Measurements from ENCODE around the gene ATP4B. TPM values are rescaled to one million over a fixed set of nuclear protein-coding genes. Genes with fewer than 3 reads are reported as not detected.
A peak's percentile ranks its signal among the peaks of the same experiment; 100 is the strongest.

ATP4B gene
- total RNA-seq, 1 experiment from 2014 or later = not detected

- Mint-ChIP-seq H3K36me3 (no peaks in the 10 kb centered on the region), H3K27ac (no peak overlapping the region), H3K9me3 (no peaks in the 10 kb centered on the region), H3K4me3 (no peak overlapping the region), H3K27me3 (ENCODE audit: low read depth) (no peaks in the 10 kb centered on the region), H3K4me1 (no peaks in the 10 kb centered on the region)
- no peak for TF ChIP-seq NR1H2 (CRISPR knock-in tag; IDR thresholded peaks at IDR 0.05)
- no peak for TF ChIP-seq ZNF281 (CRISPR knock-in tag; IDR thresholded peaks at IDR 0.05)
- TF ChIP-seq IRF1 (CRISPR knock-in tag; IDR thresholded peaks at IDR 0.05) = no peak
- no peak for TF ChIP-seq ATF1 (CRISPR knock-in tag; IDR thresholded peaks at IDR 0.05)
- no peak for TF ChIP-seq PREB (CRISPR knock-in tag; IDR thresholded peaks at IDR 0.05; ENCODE audit: borderline replicate concordance)
- TF ChIP-seq TEAD1 (CRISPR knock-in tag; IDR thresholded peaks at IDR 0.05) = no peak
- TF ChIP-seq MXD4 (CRISPR knock-in tag; IDR thresholded peaks at IDR 0.05; ENCODE audit: borderline replicate concordance) = no peak
- TF ChIP-seq CREB1 (CRISPR knock-in tag; IDR thresholded peaks at IDR 0.05) = no peak
- no peak for TF ChIP-seq ZNF138 (CRISPR knock-in tag; conservative IDR thresholded peaks at IDR 0.05)
- no peak for TF ChIP-seq CREM (CRISPR knock-in tag; IDR thresholded peaks at IDR 0.05)
- TF ChIP-seq ZNF396 (CRISPR knock-in tag; IDR thresholded peaks at IDR 0.05; ENCODE audit: borderline replicate concordance) = no peak
- TF ChIP-seq GRHL2 (CRISPR knock-in tag; IDR thresholded peaks at IDR 0.05; ENCODE audit: insufficient replicate concordance, severe bottlenecking) = no peak
- TF ChIP-seq E2F1 (CRISPR knock-in tag; IDR thresholded peaks at IDR 0.05) = no peak
- no peak for TF ChIP-seq ZNF416 (CRISPR knock-in tag; IDR thresholded peaks at IDR 0.05)
- TF ChIP-seq USF2 (CRISPR knock-in tag; IDR thresholded peaks at IDR 0.05) = no peak
- DNase-seq (ENCODE audit: low spot score) = peak; percentile 6
- ChIA-PET CTCF (interaction anchor here (1.0 to 1.2 kb wide), 2 partner anchors 33 to 148 kb away, joined by 3 read pairs; no protein-coding TSS in a partner anchor), POLR2A (no interaction called here)
- ATAC-seq = no peak
Measured at GRCh38 chr13:113654591-113655345, 3.2 kb downstream of the ATP4B start.

GRCh38 chr13:113654175-113654560, 3.8 kb downstream of the ATP4B start:
- Mint-ChIP-seq H3K4me3 (no peak overlapping the region), H3K9me3 (no peaks in the 10 kb centered on the region), H3K4me1 (no peaks in the 10 kb centered on the region; the same call in 1 of the 2 replicates), H3K36me3 (no peaks in the 10 kb centered on the region), H3K27me3 (ENCODE audit: low read depth) (no peaks in the 10 kb centered on the region), H3K27ac (peak overlapping the region; percentile 7; the same call in 1 of the 2 replicates)
- POLR2A ChIA-PET = no interaction called here
- CTCF ChIA-PET = no interaction called here
- ATAC-seq = no peak
- peak; percentile 5 for DNase-seq (ENCODE audit: low spot score)
- TF ChIP-seq HMGXB4 (CRISPR knock-in tag; IDR thresholded peaks at IDR 0.05) = no peak
- TF ChIP-seq ZNF317 (CRISPR knock-in tag; IDR thresholded peaks at IDR 0.05; ENCODE audit: borderline replicate concordance, low read depth) = no peak
- no peak for TF ChIP-seq USF2 (CRISPR knock-in tag; IDR thresholded peaks at IDR 0.05)
- TF ChIP-seq ERG (CRISPR knock-in tag; IDR thresholded peaks at IDR 0.05) = no peak
- no peak for TF ChIP-seq ZSCAN18 (CRISPR knock-in tag; IDR thresholded peaks at IDR 0.05)
- no peak for TF ChIP-seq ZBTB43 (CRISPR knock-in tag; IDR thresholded peaks at IDR 0.05)

Data from WTC11 (cell line).